HepG2 (cell line): ENCODE data around the gene TMEM129. TPM values are rescaled to one million over a fixed set of nuclear protein-coding genes. Genes with fewer than 3 reads are reported as not detected.
A peak's percentile ranks its signal among the peaks of the same experiment; 100 is the strongest.

Experiments
- ATF7-NPFF ChIP-seq: sonication (generic); formaldehyde crosslinking; IDR thresholded peaks from 2 replicates; pipeline ENCODE4 v1.8.1; 2023; ENCODE audit warnings: mild to moderate bottlenecking, low read depth, missing genetic modification reagents, moderate library complexity
- CAMTA2 ChIP-seq: sonication (generic); formaldehyde crosslinking; IDR thresholded peaks from 2 replicates; pipeline ENCODE4 v1.4.0; 2020; ENCODE audit warnings: mild to moderate bottlenecking, missing genetic modification reagents, borderline replicate concordance
- FOXA1 ChIP-seq, 2 experiments: fragments of 450-650 bp in 1 of 2; sonication (generic) in 1 of 2; formaldehyde crosslinking in 1 of 2; IDR thresholded peaks; 2 replicates each; pipeline versions ENCODE4 v1.4.0 to v1.6.1; 2016 to 2020; ENCODE audit warnings: missing genetic modification reagents in 1 of 2
- HOXA3 ChIP-seq: sonication (generic); formaldehyde crosslinking; IDR thresholded peaks from 2 replicates; pipeline ENCODE4 v1.5.0; 2020; ENCODE audit warnings: missing genetic modification reagents
- KAT2B ChIP-seq: fragments of 150-350 bp; IDR thresholded peaks from 2 replicates; pipeline ENCODE4 v1.6.1; 2014; ENCODE audit warnings: low read depth, low read length, borderline replicate concordance
- MBNL3 ChIP-seq: fragments of 250-450 bp; sonication (Bioruptor Pico); conservative IDR thresholded peaks from 2 replicates; pipeline ENCODE4 v1.8.0; 2022; ENCODE audit warnings: mild to moderate bottlenecking, inconsistent platforms
- NCOA2 ChIP-seq: sonication (generic); formaldehyde crosslinking; IDR thresholded peaks from 2 replicates; pipeline ENCODE4 v1.8.0; 2022; ENCODE audit warnings: inconsistent platforms
- PHF21A ChIP-seq: sonication (generic); formaldehyde crosslinking; IDR thresholded peaks from 2 replicates; pipeline ENCODE4 v1.5.0; 2020; ENCODE audit warnings: mild to moderate bottlenecking, missing genetic modification reagents
- SIX1 ChIP-seq: sonication (generic); formaldehyde crosslinking; IDR thresholded peaks from 2 replicates; pipeline ENCODE4 v1.4.0; 2020; ENCODE audit warnings: missing genetic modification reagents, borderline replicate concordance
- SOX13 ChIP-seq, 3 experiments: fragments of 450-650 bp in 1 of 3; sonication (generic) in 1 of 3; formaldehyde crosslinking in 1 of 3; IDR thresholded peaks in 2 of 3; conservative IDR thresholded peaks in 1 of 3; 2 replicates each; pipeline versions ENCODE4 v1.5.0 to v1.6.1; 2016 to 2020; ENCODE audit warnings: antibody characterized with exemption in 1 of 3, mild to moderate bottlenecking in 1 of 3, missing compliant biosample characterization in 1 of 3, missing genetic modification reagents in 1 of 3, moderate library complexity in 1 of 3
- TBX2 ChIP-seq: sonication (generic); formaldehyde crosslinking; IDR thresholded peaks from 2 replicates; pipeline ENCODE4 v1.5.0; 2020; ENCODE audit warnings: missing genetic modification reagents, mild to moderate bottlenecking, borderline replicate concordance
- TFDP2 ChIP-seq: sonication (generic); formaldehyde crosslinking; IDR thresholded peaks from 2 replicates; pipeline ENCODE4 v1.4.0; 2020; ENCODE audit warnings: missing genetic modification reagents
- ZNF335 ChIP-seq: sonication (generic); formaldehyde crosslinking; IDR thresholded peaks from 2 replicates; pipeline ENCODE4 v1.4.0; 2020; ENCODE audit warnings: missing genetic modification reagents
- ZNF33B ChIP-seq: sonication (generic); formaldehyde crosslinking; IDR thresholded peaks from 2 replicates; pipeline ENCODE4 v1.5.1; 2020; ENCODE audit warnings: mild to moderate bottlenecking, missing genetic modification reagents
- ZNF367 ChIP-seq: sonication (generic); formaldehyde crosslinking; IDR thresholded peaks from 2 replicates; pipeline ENCODE4 v1.4.0; 2020; ENCODE audit warnings: missing genetic modification reagents, borderline replicate concordance
- ZNF451 ChIP-seq: sonication (generic); formaldehyde crosslinking; IDR thresholded peaks from 2 replicates; pipeline ENCODE4 v1.5.0; 2020; ENCODE audit warnings: mild to moderate bottlenecking, missing genetic modification reagents
- ZNF580 ChIP-seq: IDR thresholded peaks from 2 replicates; pipeline ENCODE4 v1.6.1; 2016; ENCODE audit warnings: low read depth, borderline replicate concordance
- ZNF598 ChIP-seq: sonication (generic); formaldehyde crosslinking; IDR thresholded peaks from 2 replicates; pipeline ENCODE4 v1.5.1; 2020; ENCODE audit warnings: mild to moderate bottlenecking, missing genetic modification reagents, borderline replicate concordance
- ZNF670 ChIP-seq: sonication (generic); formaldehyde crosslinking; IDR thresholded peaks from 2 replicates; pipeline ENCODE4 v1.8.0; 2022; ENCODE audit warnings: mild to moderate bottlenecking, missing genetic modification reagents, borderline replicate concordance
- ZNF749 ChIP-seq: sonication (generic); formaldehyde crosslinking; IDR thresholded peaks from 2 replicates; pipeline ENCODE4 v1.8.0; 2022; ENCODE audit warnings: mild to moderate bottlenecking, missing genetic modification reagents, moderate library complexity, borderline replicate concordance
- ZSCAN30 ChIP-seq: sonication (generic); formaldehyde crosslinking; IDR thresholded peaks from 2 replicates; pipeline ENCODE4 v1.5.0; 2020; ENCODE audit warnings: mild to moderate bottlenecking, missing genetic modification reagents
- polyA plus RNA-seq, 8 experiments: library from polyadenylated mRNA; depleted of rRNA in 3 of 8; stranded (reverse) in 7 of 8; unstranded in 1 of 8; fragments of >200 nt; fragmentation: Illumina TruSeq in 4 of 8; extraction: Trizol in 4 of 8; gene quantifications; 2 replicates each; pipeline versions ENCODE4 v1.2.1 to v1.2.3, GENCODE V29; 2011 to 2016; ENCODE audit warnings: low read depth in 4 of 8, missing spikeins in 1 of 8, mixed read lengths in 1 of 8; ENCODE audit not compliant: insufficient read depth in 1 of 8
- total RNA-seq, 5 experiments: library from RNA; depleted of rRNA; stranded (reverse); fragments of >200 nt; fragmentation: Illumina TruSeq; extraction: Trizol; gene quantifications; 2 replicates each; pipeline ENCODE4 v1.2.3, GENCODE V29; 2016; ENCODE audit warnings: low read depth in 1 of 5
- TF ChIP-seq, protein P1 (sequence below): sonication (generic); formaldehyde crosslinking; IDR thresholded peaks from 2 replicates; pipeline ENCODE4 v1.5.0; 2020; ENCODE audit warnings: missing genetic modification reagents
- TF ChIP-seq, protein P2 (sequence below): sonication (generic); formaldehyde crosslinking; IDR thresholded peaks from 2 replicates; pipeline ENCODE4 v1.5.1; 2020; ENCODE audit warnings: mild to moderate bottlenecking, missing genetic modification reagents, moderate library complexity

TMEM129 gene
- total and polyA plus RNA-seq, 2 of the 13 experiments (the other 11 are each of a cell fraction or from before 2014, with no cell fraction given), result 19.0 to 25.8 TPM

- TF ChIP-seq, protein P1, sequence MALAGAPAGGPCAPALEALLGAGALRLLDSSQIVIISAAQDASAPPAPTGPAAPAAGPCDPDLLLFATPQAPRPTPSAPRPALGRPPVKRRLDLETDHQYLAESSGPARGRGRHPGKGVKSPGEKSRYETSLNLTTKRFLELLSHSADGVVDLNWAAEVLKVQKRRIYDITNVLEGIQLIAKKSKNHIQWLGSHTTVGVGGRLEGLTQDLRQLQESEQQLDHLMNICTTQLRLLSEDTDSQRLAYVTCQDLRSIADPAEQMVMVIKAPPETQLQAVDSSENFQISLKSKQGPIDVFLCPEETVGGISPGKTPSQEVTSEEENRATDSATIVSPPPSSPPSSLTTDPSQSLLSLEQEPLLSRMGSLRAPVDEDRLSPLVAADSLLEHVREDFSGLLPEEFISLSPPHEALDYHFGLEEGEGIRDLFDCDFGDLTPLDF (CRISPR knock-in tag), result no peak
- TF ChIP-seq SIX1 (no peak), ZNF367 (no peak), PHF21A (0 out of 2 replicates have a peak, but pooled peaks have one; percentile 12), ATF7-NPFF (peak; percentile 58; the same call in 1 of the 2 replicates), SOX13 (IDR thresholded peaks at IDR 0.05) (no peak), SOX13 (CRISPR knock-in tag; conservative IDR thresholded peaks at IDR 0.05 in 1 of 2, IDR thresholded peaks at IDR 0.05 in 1 of 2) (no peak), ZNF670 (CRISPR knock-in tag) (no peak), ZNF580 (CRISPR knock-in tag) (no peak), ZSCAN30 (CRISPR knock-in tag) (no peak), ZNF749 (CRISPR knock-in tag) (no peak), TFDP2 (CRISPR knock-in tag) (no peak), FOXA1 (IDR thresholded peaks at IDR 0.05) (no peak), FOXA1 (CRISPR knock-in tag; IDR thresholded peaks at IDR 0.05) (no peak), CAMTA2 (CRISPR knock-in tag) (no peak), ZNF451 (CRISPR knock-in tag) (peak; percentile 66; the same call in 1 of the 2 replicates), KAT2B (no peak), ZNF598 (CRISPR knock-in tag) (peak; percentile 49; the same call in 1 of the 2 replicates), ZNF335 (CRISPR knock-in tag) (no peak), HOXA3 (CRISPR knock-in tag) (peak; percentile 55), ZNF33B (CRISPR knock-in tag) (no peak), MBNL3 (no peak), NCOA2 (no peak), TBX2 (CRISPR knock-in tag) (peak; percentile 42; the same call in 1 of the 2 replicates)
- TF ChIP-seq, protein P2, sequence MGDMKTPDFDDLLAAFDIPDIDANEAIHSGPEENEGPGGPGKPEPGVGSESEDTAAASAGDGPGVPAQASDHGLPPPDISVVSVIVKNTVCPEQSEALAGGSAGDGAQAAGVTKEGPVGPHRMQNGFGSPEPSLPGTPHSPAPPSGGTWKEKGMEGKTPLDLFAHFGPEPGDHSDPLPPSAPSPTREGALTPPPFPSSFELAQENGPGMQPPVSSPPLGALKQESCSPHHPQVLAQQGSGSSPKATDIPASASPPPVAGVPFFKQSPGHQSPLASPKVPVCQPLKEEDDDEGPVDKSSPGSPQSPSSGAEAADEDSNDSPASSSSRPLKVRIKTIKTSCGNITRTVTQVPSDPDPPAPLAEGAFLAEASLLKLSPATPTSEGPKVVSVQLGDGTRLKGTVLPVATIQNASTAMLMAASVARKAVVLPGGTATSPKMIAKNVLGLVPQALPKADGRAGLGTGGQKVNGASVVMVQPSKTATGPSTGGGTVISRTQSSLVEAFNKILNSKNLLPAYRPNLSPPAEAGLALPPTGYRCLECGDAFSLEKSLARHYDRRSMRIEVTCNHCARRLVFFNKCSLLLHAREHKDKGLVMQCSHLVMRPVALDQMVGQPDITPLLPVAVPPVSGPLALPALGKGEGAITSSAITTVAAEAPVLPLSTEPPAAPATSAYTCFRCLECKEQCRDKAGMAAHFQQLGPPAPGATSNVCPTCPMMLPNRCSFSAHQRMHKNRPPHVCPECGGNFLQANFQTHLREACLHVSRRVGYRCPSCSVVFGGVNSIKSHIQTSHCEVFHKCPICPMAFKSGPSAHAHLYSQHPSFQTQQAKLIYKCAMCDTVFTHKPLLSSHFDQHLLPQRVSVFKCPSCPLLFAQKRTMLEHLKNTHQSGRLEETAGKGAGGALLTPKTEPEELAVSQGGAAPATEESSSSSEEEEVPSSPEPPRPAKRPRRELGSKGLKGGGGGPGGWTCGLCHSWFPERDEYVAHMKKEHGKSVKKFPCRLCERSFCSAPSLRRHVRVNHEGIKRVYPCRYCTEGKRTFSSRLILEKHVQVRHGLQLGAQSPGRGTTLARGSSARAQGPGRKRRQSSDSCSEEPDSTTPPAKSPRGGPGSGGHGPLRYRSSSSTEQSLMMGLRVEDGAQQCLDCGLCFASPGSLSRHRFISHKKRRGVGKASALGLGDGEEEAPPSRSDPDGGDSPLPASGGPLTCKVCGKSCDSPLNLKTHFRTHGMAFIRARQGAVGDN (CRISPR knock-in tag), result peak; percentile 84
Measured at GRCh38 chr4:1683736-1684505, 37.2 kb downstream of the TMEM129 start, which contains the start of gene FAM53A (continued).
